Left colon (tissue), 2 donors: ENCODE data around the gene PLAAT2. TPM values are rescaled to one million over a fixed set of nuclear protein-coding genes. Genes with fewer than 3 reads are reported as not detected.
"Not testable (repeated sequence)": the region's sequence is repeated elsewhere in the genome, so short reads cannot be mapped to it uniquely, and the experiment has no call there.

Experiments
- ATAC-seq: fragments of 200-7000 bp; cut with Tn5 transposase; one replicate; pipeline ENCODE4 v1.9.1; 2020; ENCODE audit warnings: mild to moderate bottlenecking, moderate library complexity
- DNase-seq, 2 donors: peaks; one replicate each; pipeline ENCODE4 v3.0.0-alpha.2; 2020
- intact Hi-C, 2 donors: fragments of 100-400 bp; cut with DNase I in 1 of 2; cut with micrococcal nuclease in 1 of 2; formaldehyde crosslinking; loops; one replicate each; pipeline versions ENCODE4 v1.11.2 to v1.14.0; 2022; cut with DNase I, micrococcal nuclease
- total RNA-seq, 2 donors: library from RNA; stranded (reverse); fragmentation: NEBNext Ultra II Directional; extraction: Animal tissue kit (Norgen Biotek cat#: 25700); gene quantifications; one replicate each; pipeline ENCODE4 v1.2.1, GENCODE V29; 2021
- donor health status: DM: no; HTN: no; CAD: no.
- donor health status: DM: yes; HTN: yes; CAD: no.

Gene PLAAT2
- total RNA-seq, 2 donors from 2014 or later, result 3.8 to 53.6 TPM

- intact Hi-C loops, result no loop called here
- ATAC-seq (no peak), DNase-seq (no peak)
These were observed 33.2 kb downstream of the PLAAT2 start for GRCh38 chr11:63530021-63530420.

GRCh38 chr11:63529373-63529772 is 33.8 kb downstream of the PLAAT2 start:
- intact Hi-C loops, ATAC-seq, DNase-seq: not testable (repeated sequence)

- DNase-seq, intact Hi-C loops, ATAC-seq: not testable (repeated sequence)
These were observed 34.4 kb downstream of the PLAAT2 start for GRCh38 chr11:63528729-63529278.

- ATAC-seq, intact Hi-C loops, DNase-seq: not testable (repeated sequence)
These were observed 35.0 kb downstream of the PLAAT2 start for GRCh38 chr11:63528156-63528555.

- intact Hi-C loops, result no loop called here
- no peak for ATAC-seq
- no peak for DNase-seq
These were observed 35.5 kb downstream of the PLAAT2 start for GRCh38 chr11:63527667-63528066.

GRCh38 chr11:63523151-63523550 is 40.0 kb downstream of the PLAAT2 start:
- intact Hi-C loops, result no loop called here
- ATAC-seq (peak; percentile 31), DNase-seq (no peak)

GRCh38 chr11:63521896-63522295 is 41.3 kb downstream of the PLAAT2 start:
- DNase-seq (no peak), ATAC-seq (no peak)
- intact Hi-C loops, result no loop called here

- no peak for DNase-seq
- ATAC-seq, result no peak
- intact Hi-C loops, result no loop called here
These were observed 42.5 kb downstream of the PLAAT2 start for GRCh38 chr11:63520606-63521170.

- ATAC-seq (no peak), DNase-seq (no peak)
- intact Hi-C loops, result no loop called here
These were observed 44.6 kb downstream of the PLAAT2 start for GRCh38 chr11:63518548-63518947.

GRCh38 chr11:63517156-63517555 is 46.0 kb downstream of the PLAAT2 start:
- DNase-seq (no peak), ATAC-seq (no peak)
- intact Hi-C loops, result no loop called here

- intact Hi-C loops, result no loop called here
- ATAC-seq (no peak), DNase-seq (no peak)
These were observed 47.1 kb downstream of the PLAAT2 start for GRCh38 chr11:63516109-63516508.

- ATAC-seq, result no peak
- no peak for DNase-seq
- intact Hi-C loops, result no loop called here
These were observed 50.4 kb downstream of the PLAAT2 start for GRCh38 chr11:63512816-63513215.

- intact Hi-C loops, result no loop called here
- ATAC-seq (no peak), DNase-seq (no peak)
These were observed 52.0 kb downstream of the PLAAT2 start for GRCh38 chr11:63511048-63511748.

- ATAC-seq (no peak), DNase-seq (no peak)
- intact Hi-C loops, result no loop called here
These were observed 52.7 kb downstream of the PLAAT2 start for GRCh38 chr11:63510360-63511047.

- no peak for ATAC-seq
- intact Hi-C loops, result no loop called here
These were observed 54.4 kb downstream of the PLAAT2 start for GRCh38 chr11:63508745-63509144.

GRCh38 chr11:63508009-63508408 is 55.2 kb downstream of the PLAAT2 start:
- DNase-seq (peak in 1 of 2 donors; percentile 31), ATAC-seq (peak; percentile 71)
- intact Hi-C loops, result no loop called here

More at GRCh38 chr11:63508745-63509144, 54.4 kb downstream of the PLAAT2 start:
- DNase-seq, result no peak

- no peak for ATAC-seq
- intact Hi-C loops, result no loop called here
- no peak for DNase-seq
These were observed 55.7 kb downstream of the PLAAT2 start for GRCh38 chr11:63507511-63507910.

- ATAC-seq, result no peak
These were observed 56.3 kb downstream of the PLAAT2 start for GRCh38 chr11:63506876-63507275.

GRCh38 chr11:63505857-63506528 is 57.2 kb downstream of the PLAAT2 start, which contains the start of gene LGALS12:
Gene LGALS12, plus strand, starts transcription at chr11:63506084. Its CDS starts 375 bp downstream, at chr11:63506459.
- ATAC-seq (no peak), DNase-seq (no peak)
- intact Hi-C loops, result no loop called here

More at GRCh38 chr11:63506876-63507275, 56.3 kb downstream of the PLAAT2 start:
- intact Hi-C loops, result no loop called here
- no peak for DNase-seq
